Thyroid gland (tissue), 4 donors: ENCODE data around the gene NACC1. TPM values are rescaled to one million over a fixed set of nuclear protein-coding genes. Genes with fewer than 3 reads are reported as not detected.

ENCODE experiments used
- DNase-seq, 2 donors: peaks; one replicate each; pipeline ENCODE4 v3.0.0-alpha.2; 2019
- H3K27ac ChIP-seq, 3 donors: fragments of 200-600 bp; sonication (generic); 1 replicate in 2 of 3; 2 replicates in 1 of 3; pipeline ENCODE4 v1.5.1; 2016 to 2019; ENCODE audit warnings: mild to moderate bottlenecking in 1 of 3, moderate library complexity in 1 of 3
- H3K27me3 ChIP-seq: fragments of 200-600 bp; sonication (generic); one replicate; pipeline ENCODE4 v1.5.1; 2019
- H3K36me3 ChIP-seq, 2 donors: fragments of 200-600 bp; sonication (generic); one replicate each; pipeline ENCODE4 v1.5.1; 2016 to 2019
- H3K4me1 ChIP-seq, 2 donors: fragments of 200-600 bp; sonication (generic); one replicate each; pipeline ENCODE4 v1.5.1; 2017 to 2019
- H3K4me3 ChIP-seq, 3 donors: fragments of 200-600 bp; sonication (generic); replicated peaks in 1 of 3; 1 replicate in 2 of 3; 2 replicates in 1 of 3; pipeline ENCODE4 v1.5.1; 2016; ENCODE audit warnings: mild to moderate bottlenecking in 1 of 3
- H3K9me3 ChIP-seq: fragments of 200-600 bp; sonication (generic); one replicate; pipeline ENCODE4 v1.5.1; 2017
- POLR2A ChIP-seq, 2 donors: fragments of 450-650 bp; IDR thresholded peaks; one replicate each; pipeline ENCODE4 v1.6.1; 2017; ENCODE audit warnings: antibody characterized with exemption in 2 of 2, mild to moderate bottlenecking in 2 of 2, moderate library complexity in 1 of 2
- WGBS, 2 donors: methylation state at CpG; one replicate each; pipeline ENCODE4 v1.1.5; 2017; 5-methylcytosine and 5-hydroxymethylcytosine counted together
- intact Hi-C: fragments of 100-400 bp; cut with DNase I; formaldehyde crosslinking; loops from one replicate; pipeline ENCODE4 v1.15.1; 2023
- total RNA-seq, 4 donors: library from RNA; depleted of rRNA; stranded (reverse); fragments of >200 nt; gene quantifications; one replicate each; pipeline ENCODE4 v1.2.3, GENCODE V29; 2016
- TF ChIP-seq, protein P1 (sequence below), 6 experiments: fragments of 200-600 bp in 3 of 6; fragments of 450-650 bp in 3 of 6; sonication (generic) in 3 of 6; IDR thresholded peaks; one replicate each; pipeline ENCODE4 v1.5.1; 2016 to 2019; ENCODE audit warnings: antibody characterized with exemption in 6 of 6, mild to moderate bottlenecking in 2 of 6, inconsistent platforms in 1 of 6, moderate library complexity in 1 of 6

NACC1 gene
- total RNA-seq, 4 donors from 2014 or later = 16.9 to 67.7 (median 43.0) TPM

GRCh38 chr19:13087295-13087694 lies 30.8 kb upstream of the NACC1 start:
- DNase-seq = no peak
- no peaks in the 10 kb centered on the region for H3K27me3 ChIP-seq
- 92 to 95% methylated on average over 10 to 12 of the region's 12 CpGs for WGBS, 2 donors
- H3K4me1 ChIP-seq = peaks cover 6 to 21% of the 10 kb centered on the region in 2 donors
- no peak for TF ChIP-seq POLR2A (IDR thresholded peaks at IDR 0.05)
- TF ChIP-seq, protein P1, sequence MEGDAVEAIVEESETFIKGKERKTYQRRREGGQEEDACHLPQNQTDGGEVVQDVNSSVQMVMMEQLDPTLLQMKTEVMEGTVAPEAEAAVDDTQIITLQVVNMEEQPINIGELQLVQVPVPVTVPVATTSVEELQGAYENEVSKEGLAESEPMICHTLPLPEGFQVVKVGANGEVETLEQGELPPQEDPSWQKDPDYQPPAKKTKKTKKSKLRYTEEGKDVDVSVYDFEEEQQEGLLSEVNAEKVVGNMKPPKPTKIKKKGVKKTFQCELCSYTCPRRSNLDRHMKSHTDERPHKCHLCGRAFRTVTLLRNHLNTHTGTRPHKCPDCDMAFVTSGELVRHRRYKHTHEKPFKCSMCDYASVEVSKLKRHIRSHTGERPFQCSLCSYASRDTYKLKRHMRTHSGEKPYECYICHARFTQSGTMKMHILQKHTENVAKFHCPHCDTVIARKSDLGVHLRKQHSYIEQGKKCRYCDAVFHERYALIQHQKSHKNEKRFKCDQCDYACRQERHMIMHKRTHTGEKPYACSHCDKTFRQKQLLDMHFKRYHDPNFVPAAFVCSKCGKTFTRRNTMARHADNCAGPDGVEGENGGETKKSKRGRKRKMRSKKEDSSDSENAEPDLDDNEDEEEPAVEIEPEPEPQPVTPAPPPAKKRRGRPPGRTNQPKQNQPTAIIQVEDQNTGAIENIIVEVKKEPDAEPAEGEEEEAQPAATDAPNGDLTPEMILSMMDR (IDR thresholded peaks at IDR 0.05) = no peak
- intact Hi-C loops = no loop called here
- peaks cover 0 to 10% of the 10 kb centered on the region in 2 donors for H3K36me3 ChIP-seq
- H3K9me3 ChIP-seq = no peaks in the 10 kb centered on the region
- H3K4me3 ChIP-seq = no peak overlapping the region
- no peak overlapping the region for H3K27ac ChIP-seq

DNA sequence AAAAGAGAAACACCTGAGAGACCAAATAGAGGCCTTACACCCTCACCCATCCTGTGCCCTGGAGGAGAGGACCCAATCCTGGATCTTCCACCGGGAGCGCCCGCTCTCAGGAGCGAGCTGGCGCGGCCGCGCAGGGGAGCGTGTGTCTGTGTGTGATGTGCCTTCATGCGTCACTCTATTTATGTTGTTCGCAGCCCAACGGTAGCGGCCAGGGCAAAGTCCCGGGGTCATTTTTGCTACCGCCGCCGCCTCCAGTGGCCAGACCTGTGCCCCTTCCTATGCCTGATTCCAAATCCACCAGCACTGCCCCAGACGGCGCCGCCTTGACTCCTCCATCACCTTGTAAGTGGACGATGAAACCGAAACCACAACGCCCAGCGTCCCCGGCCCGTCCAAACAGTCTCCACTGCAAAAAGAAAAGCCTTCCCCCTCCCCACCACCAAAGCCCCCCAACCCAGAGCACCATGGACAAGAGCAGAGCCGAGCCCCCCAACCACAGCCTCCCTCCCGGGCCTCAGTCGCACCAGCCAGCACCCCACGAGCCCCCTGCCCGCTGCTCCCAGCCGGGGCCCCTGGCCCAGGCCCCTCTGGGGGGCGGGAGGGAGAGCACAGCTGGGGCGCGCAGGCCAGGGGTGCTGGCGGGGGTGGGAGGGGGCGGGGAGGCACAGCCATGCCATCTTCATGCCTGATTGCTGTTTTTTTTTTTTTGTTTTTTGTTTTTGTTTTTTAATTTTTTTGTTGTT lies 30.1 kb upstream of the NACC1 start:
- WGBS, 2 donors = 92 to 93% methylated on average over 35 to 36 of the region's 37 CpGs
- intact Hi-C loops = no loop called here

GRCh38 chr19:13089139-13089856 lies 28.8 kb upstream of the NACC1 start:
- no peak overlapping the region for H3K4me3 ChIP-seq
- intact Hi-C loops = no loop called here
- 81 to 87% methylated on average over 3 to 5 of the region's 5 CpGs for WGBS, 2 donors
- TF ChIP-seq, protein P1 (IDR thresholded peaks at IDR 0.05) = no peak
- TF ChIP-seq POLR2A (IDR thresholded peaks at IDR 0.05) = no peak
- H3K4me1 ChIP-seq = peaks cover 6 to 26% of the 10 kb centered on the region in 2 donors
- H3K9me3 ChIP-seq = no peaks in the 10 kb centered on the region
- H3K27me3 ChIP-seq = no peaks in the 10 kb centered on the region
- DNase-seq = no peak
- peaks cover 0 to 10% of the 10 kb centered on the region in 2 donors for H3K36me3 ChIP-seq
- peak overlapping the region in 2 of 3 donors; percentile 15 to 32 for H3K27ac ChIP-seq

More for the DNA sequence above, 30.1 kb upstream of the NACC1 start:
- H3K9me3 ChIP-seq = no peaks in the 10 kb centered on the region
- no peak overlapping the region for H3K27ac ChIP-seq
- peaks cover 0 to 10% of the 10 kb centered on the region in 2 donors for H3K36me3 ChIP-seq
- H3K4me3 ChIP-seq = no peak overlapping the region
- no peaks in the 10 kb centered on the region for H3K27me3 ChIP-seq
- DNase-seq = no peak
- H3K4me1 ChIP-seq = peaks cover 6 to 21% of the 10 kb centered on the region in 2 donors
- TF ChIP-seq, protein P1 (IDR thresholded peaks at IDR 0.05) = no peak
- no peak for TF ChIP-seq POLR2A (IDR thresholded peaks at IDR 0.05)

DNA sequence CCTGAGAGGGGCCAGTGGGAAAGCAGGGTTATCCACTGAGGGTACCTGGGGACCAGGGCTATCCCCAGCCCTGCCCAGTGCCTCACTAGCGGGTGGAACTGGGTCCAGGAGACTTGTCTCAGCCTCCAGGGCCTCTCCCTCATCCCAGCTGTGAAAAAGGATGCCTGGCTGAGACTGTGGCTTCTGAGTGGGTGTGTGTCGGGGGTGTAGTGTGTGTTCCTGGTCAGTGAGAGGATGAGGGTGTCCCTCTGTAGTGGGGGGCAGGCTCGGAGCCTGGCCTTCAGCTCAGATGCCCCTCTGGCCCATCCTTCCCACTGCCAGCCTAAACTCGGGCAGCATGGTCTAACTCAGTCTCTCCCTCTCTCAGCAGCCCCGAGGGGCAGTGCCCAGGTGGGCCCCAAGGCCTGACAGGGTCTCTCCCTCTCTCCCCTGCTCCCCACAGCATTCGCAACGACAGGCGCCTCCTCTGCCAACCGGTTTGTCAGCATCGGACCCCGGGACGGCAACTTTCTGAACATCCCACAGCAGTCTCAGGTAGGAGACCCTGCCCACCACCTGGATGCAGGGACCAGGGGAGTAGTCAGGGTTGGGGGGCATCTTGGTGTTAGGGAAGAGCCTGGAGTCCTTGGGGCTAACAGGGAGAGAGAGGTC lies 28.1 kb upstream of the NACC1 start:
- Histone ChIP-seq H3K9me3 (no peaks in the 10 kb centered on the region), H3K4me1 (peaks cover 6 to 27% of the 10 kb centered on the region in 2 donors), H3K27ac (peak overlapping the region in 2 of 3 donors; percentile 15 to 58), H3K4me3 (no peak overlapping the region), H3K27me3 (no peaks in the 10 kb centered on the region), H3K36me3 (peaks cover 0 to 14% of the 10 kb centered on the region in 2 donors)
- no peak for DNase-seq
- TF ChIP-seq, protein P1 (IDR thresholded peaks at IDR 0.05) = no peak
- TF ChIP-seq POLR2A (IDR thresholded peaks at IDR 0.05) = no peak
- intact Hi-C loops = no loop called here
- WGBS, 2 donors = 72 to 79% methylated on average over 10 to 12 of the region's 12 CpGs
